Measurements from ENCODE around the gene F2RL3. TPM values are rescaled to one million over a fixed set of nuclear protein-coding genes. Genes with fewer than 3 reads are reported as not detected.
A peak's percentile ranks its signal among the peaks of the same experiment; 100 is the strongest.

Gene F2RL3
- total and polyA plus RNA-seq, 2 of the 8 experiments (the other 6 are each of a cell fraction or from before 2014, with no cell fraction given), result not detected

- CTCF ChIA-PET (ENCODE audit: partially characterized antibody), result no interaction called here
- no peak overlapping the region for H2BK20ac ChIP-seq (ENCODE audit: low read length)
- FAIRE-seq, result no peak
Observed at GRCh38 chr19:16889883-16890460, 1.2 kb downstream of the F2RL3 start.

More at GRCh38 chr19:16889883-16890460, 1.2 kb downstream of the F2RL3 start:
- Histone ChIP-seq H2AK5ac (ENCODE audit: low read depth, low read length) (no peak overlapping the region), H3K23me2 (ENCODE audit: low read depth, low read length) (no peaks in the 10 kb centered on the region), H3K23ac (ENCODE audit: insufficient read length) (no peak overlapping the region), H3K56ac (replicated peaks; ENCODE audit: insufficient read length, low read depth, low read length) (no peak overlapping the region), H3K4me2 (ENCODE audit: insufficient read depth in 1 of 2, low read depth in 2 of 2, low read length in 2 of 2) (no peak overlapping the region), H2AFZ (ENCODE audit: low read length) (no peak overlapping the region), H4K20me1 (replicated peaks in 1 of 2; ENCODE audit: control insufficient read depth in 1 of 2, insufficient read depth in 2 of 2, low read length in 2 of 2) (no peaks in the 10 kb centered on the region), H3K27me3 (replicated peaks in 1 of 4; ENCODE audit: control insufficient read depth in 3 of 4, extremely low read depth in 1 of 4, insufficient read depth in 3 of 4, low read length in 3 of 4) (no peaks in the 10 kb centered on the region), H3K14ac (ENCODE audit: insufficient read length) (no peak overlapping the region), H3K79me2 (ENCODE audit: control insufficient read depth in 1 of 2, insufficient read depth in 2 of 2, low read length in 2 of 2) (no peaks in the 10 kb centered on the region), H4K5ac (ENCODE audit: insufficient read length, low read depth, low read length) (no peak overlapping the region), H2BK15ac (ENCODE audit: low read length) (0 out of 2 replicates have a peak overlapping the region, but pooled peaks have one; percentile 46), H3K36me3 (ENCODE audit: control insufficient read depth in 2 of 4, insufficient read depth in 4 of 4, low read length in 3 of 4) (no peaks in the 10 kb centered on the region), H3K9me3 (ENCODE audit: insufficient read depth in 2 of 2, low read depth in 1 of 2, low read length in 1 of 2) (no peaks in the 10 kb centered on the region), H2BK12ac (ENCODE audit: low read depth, low read length) (peak overlapping the region; percentile 27; the same call in 1 of the 2 replicates), H3K9ac (replicated peaks in 1 of 4; ENCODE audit: extremely low read depth in 1 of 4, low read depth in 3 of 4, low read length in 3 of 4) (no peak overlapping the region), H4K91ac (replicated peaks; ENCODE audit: insufficient read length, low read length) (no peak overlapping the region), H3K4me3 (ENCODE audit: extremely low read depth in 1 of 4, insufficient read depth in 2 of 4, low read depth in 3 of 4, low read length in 4 of 4) (no peak overlapping the region), H2BK120ac (replicated peaks; ENCODE audit: low read depth, low read length) (no peak overlapping the region), H3K4me1 (replicated peaks in 1 of 4; ENCODE audit: control insufficient read depth in 3 of 4, insufficient read depth in 4 of 4, low read length in 3 of 4) (no peaks in the 10 kb centered on the region; a peak in 1 of 7 replicates), H3K4ac (replicated peaks; ENCODE audit: insufficient read length, low read depth, low read length) (no peak overlapping the region), H4K8ac (ENCODE audit: extremely low read depth, insufficient read depth, low read length) (peak overlapping the region; percentile 51), H2BK5ac (ENCODE audit: low read depth, low read length) (no peak overlapping the region), H3K27ac (ENCODE audit: low read depth, low read length) (no peak overlapping the region), H3K18ac (ENCODE audit: extremely low read depth, low read length) (no peak overlapping the region), H3K79me1 (ENCODE audit: low read depth, low read length) (no peaks in the 10 kb centered on the region)
- WGBS, 2 experiments (ENCODE audit: extremely low coverage in 1 of 2, insufficient coverage in 1 of 2, insufficient read length in 1 of 2, insufficient replicate concordance in 2 of 2, low coverage in 1 of 2, low lambda C conversion rate in 2 of 2, missing lambda C conversion rate in 1 of 2), result 94% methylated on average over 38 of the region's 48 CpGs; no CpG with 5 or more reads in 1 of the 2 experiments
- peak; percentile 30 to 43 (median 33) for TF ChIP-seq CTCF (IDR thresholded peaks at IDR 0.05; ENCODE audit: control extremely low read depth in 1 of 3, insufficient read depth in 1 of 3, low read depth in 1 of 3, low read length in 3 of 3)
- TF ChIP-seq, protein P1, sequence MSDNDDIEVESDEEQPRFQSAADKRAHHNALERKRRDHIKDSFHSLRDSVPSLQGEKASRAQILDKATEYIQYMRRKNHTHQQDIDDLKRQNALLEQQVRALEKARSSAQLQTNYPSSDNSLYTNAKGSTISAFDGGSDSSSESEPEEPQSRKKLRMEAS (IDR thresholded peaks at IDR 0.05), result no peak
- POLR2A ChIA-PET (ENCODE audit: partially characterized antibody), result no interaction called here
- no peak for DNase-seq (ENCODE audit: low read depth in 1 of 2, low spot score in 2 of 2)

Measured in H1 (cell line).